GM23338 (cell line): Measurements from ENCODE around the gene ENOX2. TPM values are rescaled to one million over a fixed set of nuclear protein-coding genes. Genes with fewer than 3 reads are reported as not detected.

Experiments used
- ATAC-seq: fragments of 200-7000 bp; cut with Tn5 transposase; 3 replicates; pipeline ENCODE4 v1.9.1; 2020
- DNase-seq: peaks from one replicate; pipeline ENCODE4 v3.0.0-alpha.2; 2015; ENCODE audit warnings: low spot score
- H2AFZ ChIP-seq: fragments of 200-600 bp; sonication (generic); 2 replicates; pipeline ENCODE4 v1.8.0; 2016; ENCODE audit warnings: antibody characterized with exemption, mild to moderate bottlenecking, moderate library complexity
- H3F3A ChIP-seq: fragments of 200-600 bp; sonication (generic); replicated peaks from 2 replicates; pipeline ENCODE4 v1.8.0; 2017; ENCODE audit warnings: antibody characterized with exemption, mixed run types, low read depth
- H3K27ac ChIP-seq: fragments of 200-600 bp; sonication (generic); 2 replicates; pipeline ENCODE4 v1.6.1; 2016; ENCODE audit warnings: low read depth
- H3K27me3 ChIP-seq: fragments of 200-600 bp; sonication (generic); 2 replicates; pipeline ENCODE4 v1.8.0; 2016; ENCODE audit warnings: mild to moderate bottlenecking, mixed run types, moderate library complexity; ENCODE audit not compliant: insufficient read depth
- H3K36me3 ChIP-seq: fragments of 200-600 bp; sonication (generic); 2 replicates; pipeline ENCODE4 v1.8.0; 2016; ENCODE audit warnings: mild to moderate bottlenecking; ENCODE audit not compliant: insufficient read depth
- H3K4me1 ChIP-seq: fragments of 200-600 bp; sonication (generic); 2 replicates; pipeline ENCODE4 v1.8.0; 2016; ENCODE audit warnings: mild to moderate bottlenecking, moderate library complexity; ENCODE audit not compliant: insufficient read depth
- H3K4me2 ChIP-seq: fragments of 200-600 bp; sonication (generic); 2 replicates; pipeline ENCODE4 v1.7.1; 2017; ENCODE audit warnings: mixed run types
- H3K4me3 ChIP-seq: fragments of 200-600 bp; sonication (generic); 2 replicates; pipeline ENCODE4 v1.6.1; 2016; ENCODE audit warnings: mixed run types
- H3K79me2 ChIP-seq: fragments of 200-600 bp; sonication (generic); replicated peaks from 2 replicates; pipeline ENCODE4 v1.8.0; 2017; ENCODE audit warnings: mild to moderate bottlenecking; ENCODE audit not compliant: insufficient read depth
- H3K9me2 ChIP-seq: fragments of 200-600 bp; sonication (generic); 2 replicates; pipeline ENCODE4 v1.8.0; 2017; ENCODE audit not compliant: insufficient read depth
- H4K20me1 ChIP-seq: fragments of 200-600 bp; sonication (generic); replicated peaks from 2 replicates; pipeline ENCODE4 v1.8.0; 2017; ENCODE audit warnings: mild to moderate bottlenecking; ENCODE audit not compliant: insufficient read depth
- H3K27ac Mint-ChIP-seq: 2 replicates; pipeline ENCODE4 v1.8.0; 2020; ENCODE audit warnings: inconsistent platforms, mild to moderate bottlenecking, moderate library complexity, mixed read lengths
- H3K27me3 Mint-ChIP-seq: 3 replicates; pipeline ENCODE4 v1.8.0; 2022; ENCODE audit warnings: low read depth, mild to moderate bottlenecking, moderate library complexity, mixed read lengths, inconsistent platforms; ENCODE audit not compliant: insufficient read depth, poor library complexity
- H3K36me3 Mint-ChIP-seq: 3 replicates; pipeline ENCODE4 v1.8.0; 2021; ENCODE audit warnings: low read depth, mild to moderate bottlenecking, inconsistent platforms, moderate library complexity, mixed read lengths
- H3K4me1 Mint-ChIP-seq: 3 replicates; pipeline ENCODE4 v1.8.0; 2020; ENCODE audit warnings: mild to moderate bottlenecking, inconsistent platforms, mixed read lengths
- H3K4me3 Mint-ChIP-seq: 3 replicates; pipeline ENCODE4 v1.8.0; 2021; ENCODE audit warnings: moderate library complexity, mild to moderate bottlenecking, inconsistent platforms, mixed read lengths
- H3K9me3 Mint-ChIP-seq: 3 replicates; pipeline ENCODE4 v1.8.0; 2020; ENCODE audit warnings: moderate library complexity, mild to moderate bottlenecking, inconsistent platforms, mixed read lengths
- CREB1 ChIP-seq: fragments of 250-450 bp; sonication (Bioruptor Pico); IDR thresholded peaks from 2 replicates; pipeline ENCODE4 v1.5.0; 2020; ENCODE audit warnings: low read depth, mild to moderate bottlenecking, moderate library complexity
- EZH2 ChIP-seq: fragments of 200-600 bp; sonication (generic); IDR thresholded peaks from one replicate; pipeline ENCODE4 v1.8.0; 2017; ENCODE audit warnings: antibody characterized with exemption, mild to moderate bottlenecking, low read depth; ENCODE audit not compliant: unreplicated experiment
- JUNB ChIP-seq: IDR thresholded peaks from one replicate; pipeline ENCODE4 v1.6.1; 2016; ENCODE audit warnings: antibody characterized with exemption; ENCODE audit not compliant: unreplicated experiment
- NANOG ChIP-seq: IDR thresholded peaks from 2 replicates; pipeline ENCODE4 v1.6.1; 2016; ENCODE audit warnings: antibody characterized with exemption, borderline replicate concordance
- POLR2AphosphoS5 ChIP-seq: IDR thresholded peaks from 2 replicates; pipeline ENCODE4 v1.6.1; 2016; ENCODE audit warnings: antibody characterized with exemption, low read depth
- REST ChIP-seq: IDR thresholded peaks from one replicate; pipeline ENCODE4 v1.6.1; 2018; ENCODE audit warnings: antibody characterized with exemption; ENCODE audit not compliant: unreplicated experiment
- STAT1 ChIP-seq: IDR thresholded peaks from one replicate; pipeline ENCODE4 v1.6.1; 2016; ENCODE audit warnings: antibody characterized with exemption; ENCODE audit not compliant: unreplicated experiment
- ZNF114 ChIP-seq: fragments of 250-450 bp; sonication (Bioruptor Pico); IDR thresholded peaks from 2 replicates; pipeline ENCODE4 v1.5.0; 2020; ENCODE audit warnings: mild to moderate bottlenecking, moderate library complexity
- ZNF331 ChIP-seq: fragments of 250-450 bp; sonication (Bioruptor Pico); IDR thresholded peaks from 2 replicates; pipeline ENCODE4 v1.5.0; 2020; ENCODE audit warnings: low read depth, mild to moderate bottlenecking, moderate library complexity
- ZNF462 ChIP-seq: fragments of 250-450 bp; sonication (Bioruptor Pico); IDR thresholded peaks from 2 replicates; pipeline ENCODE4 v1.5.0; 2020; ENCODE audit warnings: mild to moderate bottlenecking, moderate library complexity
- polyA plus RNA-seq: library from polyadenylated mRNA; unstranded; fragments of >200 nt; fragmentation: Nextera tagmentation; extraction: Ambion mirVana; gene quantifications from 2 replicates; pipeline ENCODE4 v1.2.1, GENCODE V29; 2016
- total RNA-seq: library from RNA; depleted of rRNA; stranded (reverse); fragments of >200 nt; shearing (Covaris generic); gene quantifications from 2 replicates; pipeline ENCODE4 v1.2.3, GENCODE V29; 2014

Gene ENOX2
- total and polyA plus RNA-seq, 2 experiments from 2014 or later = 9.6 to 11.2 TPM

- H4K20me1 ChIP-seq = no peaks in the 10 kb centered on the region
- H3K27me3 Mint-ChIP-seq = no peaks in the 10 kb centered on the region
- no peak overlapping the region for H3K4me3 Mint-ChIP-seq
- no peak overlapping the region for H2AFZ ChIP-seq
- H3K36me3 Mint-ChIP-seq = no peaks in the 10 kb centered on the region
- no peak for TF ChIP-seq NANOG
- no peaks in the 10 kb centered on the region for H3K79me2 ChIP-seq
- no peaks in the 10 kb centered on the region for H3K36me3 ChIP-seq
- H3F3A ChIP-seq = no peaks in the 10 kb centered on the region
- no peak overlapping the region for H3K4me2 ChIP-seq
- H3K4me1 Mint-ChIP-seq = peaks cover 36% of the 10 kb centered on the region
- no peak for ATAC-seq
- H3K27me3 ChIP-seq = no peaks in the 10 kb centered on the region
- no peak for DNase-seq
- H3K4me3 ChIP-seq = no peak overlapping the region
- H3K9me3 Mint-ChIP-seq = no peaks in the 10 kb centered on the region
- H3K27ac Mint-ChIP-seq = no peak overlapping the region
- peaks cover 23% of the 10 kb centered on the region for H3K4me1 ChIP-seq
- no peaks in the 10 kb centered on the region for H3K9me2 ChIP-seq
- no peak overlapping the region for H3K27ac ChIP-seq
These were observed 186.1 kb downstream of the ENOX2 start for GRCh38 chrX:130716781-130717413.

GRCh38 chrX:130716346-130716745 lies 186.7 kb downstream of the ENOX2 start:
- Histone ChIP-seq H3K4me1 (peaks cover 23% of the 10 kb centered on the region), H3K9me2 (no peaks in the 10 kb centered on the region)
- no peak for ATAC-seq

More at GRCh38 chrX:130716346-130716745, 186.7 kb downstream of the ENOX2 start:
- no peaks in the 10 kb centered on the region for H3K9me3 Mint-ChIP-seq
- H3K36me3 Mint-ChIP-seq = no peaks in the 10 kb centered on the region
- no peaks in the 10 kb centered on the region for H3K27me3 ChIP-seq
- H3K27me3 Mint-ChIP-seq = no peaks in the 10 kb centered on the region
- no peak overlapping the region for H3K27ac ChIP-seq
- no peak for TF ChIP-seq POLR2AphosphoS5
- no peak for TF ChIP-seq ZNF331 (CRISPR knock-in tag)
- TF ChIP-seq ZNF114 (CRISPR knock-in tag) = no peak
- no peak for TF ChIP-seq EZH2
- TF ChIP-seq NANOG = no peak
- TF ChIP-seq STAT1 = no peak
- no peak for TF ChIP-seq JUNB
- no peak for TF ChIP-seq CREB1 (CRISPR knock-in tag)
- TF ChIP-seq REST = no peak
- TF ChIP-seq ZNF462 = no peak
- H3K4me2 ChIP-seq = no peak overlapping the region
- H3F3A ChIP-seq = no peaks in the 10 kb centered on the region
- no peaks in the 10 kb centered on the region for H3K79me2 ChIP-seq
- H3K4me1 Mint-ChIP-seq = peaks cover 36% of the 10 kb centered on the region
- H3K27ac Mint-ChIP-seq = no peak overlapping the region
- no peak for DNase-seq
- H3K4me3 Mint-ChIP-seq = no peak overlapping the region
- no peak overlapping the region for H3K4me3 ChIP-seq
- no peaks in the 10 kb centered on the region for H4K20me1 ChIP-seq
- no peaks in the 10 kb centered on the region for H3K36me3 ChIP-seq
- no peak overlapping the region for H2AFZ ChIP-seq
